H1 (cell line): Measurements from ENCODE around the gene SNED1. TPM values are rescaled to one million over a fixed set of nuclear protein-coding genes. Genes with fewer than 3 reads are reported as not detected.

Experiments
- HDAC6 ChIP-seq: IDR thresholded peaks from one replicate; pipeline ENCODE4 v1.7.1; 2012; ENCODE audit warnings: low read depth, mild to moderate bottlenecking, inconsistent platforms, low read length, moderate library complexity
- KDM1A ChIP-seq: fragments of 200-600, 300-600 bp; sonication (generic); IDR thresholded peaks from 2 replicates; pipeline ENCODE4 v1.7.1; 2016; ENCODE audit warnings: mild to moderate bottlenecking, low read length, borderline replicate concordance
- KDM4A ChIP-seq: IDR thresholded peaks from one replicate; pipeline ENCODE4 v1.7.1; 2012; ENCODE audit warnings: low read depth, mild to moderate bottlenecking, moderate library complexity, low read length, inconsistent platforms; ENCODE audit not compliant: severe bottlenecking
- KDM5A ChIP-seq: fragments of 200-600 bp; IDR thresholded peaks from 2 replicates; pipeline ENCODE4 v1.7.1; 2012; ENCODE audit warnings: mild to moderate bottlenecking, low read length, inconsistent platforms, mixed read lengths
- PHF8 ChIP-seq: fragments of 200-600 bp; sonication (generic); conservative IDR thresholded peaks from 2 replicates; pipeline ENCODE4 v1.7.1; 2012; ENCODE audit warnings: low read depth, mild to moderate bottlenecking, inconsistent platforms, low read length, moderate library complexity
- RXRA ChIP-seq: IDR thresholded peaks from 2 replicates; pipeline ENCODE4 v1.6.1; 2011; ENCODE audit warnings: low read depth, mild to moderate bottlenecking, low read length, moderate library complexity; ENCODE audit not compliant: insufficient read depth
- SP1 ChIP-seq: IDR thresholded peaks from 2 replicates; pipeline ENCODE4 v1.6.1; 2011; ENCODE audit warnings: low read depth, low read length
- TAF1 ChIP-seq: IDR thresholded peaks from 2 replicates; pipeline ENCODE4 v1.6.1; 2011; ENCODE audit warnings: mild to moderate bottlenecking, low read depth, low read length
- ZNF274 ChIP-seq: IDR thresholded peaks from 2 replicates; pipeline ENCODE4 v1.7.0; 2012; ENCODE audit warnings: low read length, borderline replicate concordance; ENCODE audit errors: extremely low read depth
- polyA plus RNA-seq, 7 experiments: library from polyadenylated mRNA; depleted of rRNA in 3 of 7; stranded (reverse) in 5 of 7; unstranded in 2 of 7; fragments of >200 nt in 5 of 7; fragments of 200-250 nt in 2 of 7; gene quantifications; 1 replicate in 5 of 7; 2 replicates in 1 of 7; 4 replicates in 1 of 7; pipeline versions ENCODE4 v1.2.1 to v1.2.3, GENCODE V29; 2011 to 2013; ENCODE audit warnings: missing spikeins in 2 of 7, mixed read lengths in 2 of 7
- total RNA-seq: library from RNA; stranded (reverse); fragmentation: NEBNext Ultra II Directional; extraction: Animal tissue kit (Norgen Biotek cat#: 25700); gene quantifications from 2 replicates; pipeline ENCODE4 v1.2.1, GENCODE V29; 2021
- TF ChIP-seq, protein P1 (sequence below): fragments of 300-600 bp; sonication (generic); IDR thresholded peaks from 2 replicates; pipeline ENCODE4 v1.7.1; 2012; ENCODE audit warnings: low read length, moderate library complexity, mild to moderate bottlenecking, inconsistent platforms; ENCODE audit not compliant: insufficient replicate concordance
- TF ChIP-seq, protein P2 (sequence below): IDR thresholded peaks from 2 replicates; pipeline ENCODE4 v1.6.1; 2011; ENCODE audit warnings: low read length, improper control_type of control experiment

The SNED1 gene
- total and polyA plus RNA-seq, 2 of the 8 experiments (the other 6 are each of a cell fraction or from before 2014, with no cell fraction given) = 1.9 TPM

DNA sequence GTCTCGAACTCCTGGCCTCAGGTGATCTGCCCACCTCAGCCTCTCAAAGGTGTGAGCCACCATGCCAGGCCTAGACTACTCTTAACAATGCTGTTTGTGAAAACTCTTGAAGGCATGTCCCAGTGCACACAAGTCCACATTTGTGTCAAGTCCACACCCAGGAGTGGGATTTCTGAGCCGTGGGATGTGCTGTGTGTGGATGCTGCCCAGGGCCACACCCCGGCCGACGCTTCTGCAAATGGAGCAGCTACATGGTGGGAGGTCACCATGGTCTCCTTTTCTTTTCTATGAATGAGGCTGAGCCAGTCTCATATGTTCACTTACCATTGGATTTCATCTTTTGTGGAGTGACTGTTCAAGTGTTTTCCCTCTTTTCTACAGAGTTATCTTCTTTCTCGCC is 15.8 kb downstream of the SNED1 start (continued):
- TF ChIP-seq, protein P1, sequence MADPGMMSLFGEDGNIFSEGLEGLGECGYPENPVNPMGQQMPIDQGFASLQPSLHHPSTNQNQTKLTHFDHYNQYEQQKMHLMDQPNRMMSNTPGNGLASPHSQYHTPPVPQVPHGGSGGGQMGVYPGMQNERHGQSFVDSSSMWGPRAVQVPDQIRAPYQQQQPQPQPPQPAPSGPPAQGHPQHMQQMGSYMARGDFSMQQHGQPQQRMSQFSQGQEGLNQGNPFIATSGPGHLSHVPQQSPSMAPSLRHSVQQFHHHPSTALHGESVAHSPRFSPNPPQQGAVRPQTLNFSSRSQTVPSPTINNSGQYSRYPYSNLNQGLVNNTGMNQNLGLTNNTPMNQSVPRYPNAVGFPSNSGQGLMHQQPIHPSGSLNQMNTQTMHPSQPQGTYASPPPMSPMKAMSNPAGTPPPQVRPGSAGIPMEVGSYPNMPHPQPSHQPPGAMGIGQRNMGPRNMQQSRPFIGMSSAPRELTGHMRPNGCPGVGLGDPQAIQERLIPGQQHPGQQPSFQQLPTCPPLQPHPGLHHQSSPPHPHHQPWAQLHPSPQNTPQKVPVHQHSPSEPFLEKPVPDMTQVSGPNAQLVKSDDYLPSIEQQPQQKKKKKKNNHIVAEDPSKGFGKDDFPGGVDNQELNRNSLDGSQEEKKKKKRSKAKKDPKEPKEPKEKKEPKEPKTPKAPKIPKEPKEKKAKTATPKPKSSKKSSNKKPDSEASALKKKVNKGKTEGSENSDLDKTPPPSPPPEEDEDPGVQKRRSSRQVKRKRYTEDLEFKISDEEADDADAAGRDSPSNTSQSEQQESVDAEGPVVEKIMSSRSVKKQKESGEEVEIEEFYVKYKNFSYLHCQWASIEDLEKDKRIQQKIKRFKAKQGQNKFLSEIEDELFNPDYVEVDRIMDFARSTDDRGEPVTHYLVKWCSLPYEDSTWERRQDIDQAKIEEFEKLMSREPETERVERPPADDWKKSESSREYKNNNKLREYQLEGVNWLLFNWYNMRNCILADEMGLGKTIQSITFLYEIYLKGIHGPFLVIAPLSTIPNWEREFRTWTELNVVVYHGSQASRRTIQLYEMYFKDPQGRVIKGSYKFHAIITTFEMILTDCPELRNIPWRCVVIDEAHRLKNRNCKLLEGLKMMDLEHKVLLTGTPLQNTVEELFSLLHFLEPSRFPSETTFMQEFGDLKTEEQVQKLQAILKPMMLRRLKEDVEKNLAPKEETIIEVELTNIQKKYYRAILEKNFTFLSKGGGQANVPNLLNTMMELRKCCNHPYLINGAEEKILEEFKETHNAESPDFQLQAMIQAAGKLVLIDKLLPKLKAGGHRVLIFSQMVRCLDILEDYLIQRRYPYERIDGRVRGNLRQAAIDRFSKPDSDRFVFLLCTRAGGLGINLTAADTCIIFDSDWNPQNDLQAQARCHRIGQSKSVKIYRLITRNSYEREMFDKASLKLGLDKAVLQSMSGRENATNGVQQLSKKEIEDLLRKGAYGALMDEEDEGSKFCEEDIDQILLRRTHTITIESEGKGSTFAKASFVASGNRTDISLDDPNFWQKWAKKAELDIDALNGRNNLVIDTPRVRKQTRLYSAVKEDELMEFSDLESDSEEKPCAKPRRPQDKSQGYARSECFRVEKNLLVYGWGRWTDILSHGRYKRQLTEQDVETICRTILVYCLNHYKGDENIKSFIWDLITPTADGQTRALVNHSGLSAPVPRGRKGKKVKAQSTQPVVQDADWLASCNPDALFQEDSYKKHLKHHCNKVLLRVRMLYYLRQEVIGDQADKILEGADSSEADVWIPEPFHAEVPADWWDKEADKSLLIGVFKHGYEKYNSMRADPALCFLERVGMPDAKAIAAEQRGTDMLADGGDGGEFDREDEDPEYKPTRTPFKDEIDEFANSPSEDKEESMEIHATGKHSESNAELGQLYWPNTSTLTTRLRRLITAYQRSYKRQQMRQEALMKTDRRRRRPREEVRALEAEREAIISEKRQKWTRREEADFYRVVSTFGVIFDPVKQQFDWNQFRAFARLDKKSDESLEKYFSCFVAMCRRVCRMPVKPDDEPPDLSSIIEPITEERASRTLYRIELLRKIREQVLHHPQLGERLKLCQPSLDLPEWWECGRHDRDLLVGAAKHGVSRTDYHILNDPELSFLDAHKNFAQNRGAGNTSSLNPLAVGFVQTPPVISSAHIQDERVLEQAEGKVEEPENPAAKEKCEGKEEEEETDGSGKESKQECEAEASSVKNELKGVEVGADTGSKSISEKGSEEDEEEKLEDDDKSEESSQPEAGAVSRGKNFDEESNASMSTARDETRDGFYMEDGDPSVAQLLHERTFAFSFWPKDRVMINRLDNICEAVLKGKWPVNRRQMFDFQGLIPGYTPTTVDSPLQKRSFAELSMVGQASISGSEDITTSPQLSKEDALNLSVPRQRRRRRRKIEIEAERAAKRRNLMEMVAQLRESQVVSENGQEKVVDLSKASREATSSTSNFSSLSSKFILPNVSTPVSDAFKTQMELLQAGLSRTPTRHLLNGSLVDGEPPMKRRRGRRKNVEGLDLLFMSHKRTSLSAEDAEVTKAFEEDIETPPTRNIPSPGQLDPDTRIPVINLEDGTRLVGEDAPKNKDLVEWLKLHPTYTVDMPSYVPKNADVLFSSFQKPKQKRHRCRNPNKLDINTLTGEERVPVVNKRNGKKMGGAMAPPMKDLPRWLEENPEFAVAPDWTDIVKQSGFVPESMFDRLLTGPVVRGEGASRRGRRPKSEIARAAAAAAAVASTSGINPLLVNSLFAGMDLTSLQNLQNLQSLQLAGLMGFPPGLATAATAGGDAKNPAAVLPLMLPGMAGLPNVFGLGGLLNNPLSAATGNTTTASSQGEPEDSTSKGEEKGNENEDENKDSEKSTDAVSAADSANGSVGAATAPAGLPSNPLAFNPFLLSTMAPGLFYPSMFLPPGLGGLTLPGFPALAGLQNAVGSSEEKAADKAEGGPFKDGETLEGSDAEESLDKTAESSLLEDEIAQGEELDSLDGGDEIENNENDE = no peak
- no peak for TF ChIP-seq SP1
- TF ChIP-seq ZNF274 = no peak
- TF ChIP-seq, protein P2, sequence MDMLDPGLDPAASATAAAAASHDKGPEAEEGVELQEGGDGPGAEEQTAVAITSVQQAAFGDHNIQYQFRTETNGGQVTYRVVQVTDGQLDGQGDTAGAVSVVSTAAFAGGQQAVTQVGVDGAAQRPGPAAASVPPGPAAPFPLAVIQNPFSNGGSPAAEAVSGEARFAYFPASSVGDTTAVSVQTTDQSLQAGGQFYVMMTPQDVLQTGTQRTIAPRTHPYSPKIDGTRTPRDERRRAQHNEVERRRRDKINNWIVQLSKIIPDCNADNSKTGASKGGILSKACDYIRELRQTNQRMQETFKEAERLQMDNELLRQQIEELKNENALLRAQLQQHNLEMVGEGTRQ = no peak
- no peak for TF ChIP-seq RXRA
- no peak for TF ChIP-seq KDM5A
- TF ChIP-seq HDAC6 = no peak
- no peak for TF ChIP-seq PHF8
- TF ChIP-seq KDM1A = no peak
- no peak for TF ChIP-seq KDM4A
- no peak for TF ChIP-seq TAF1
